WTC11 (cell line): Measurements from ENCODE around the gene CD209. TPM values are rescaled to one million over a fixed set of nuclear protein-coding genes. Genes with fewer than 3 reads are reported as not detected.

Source experiments
- ATAC-seq: fragments of 200-7000 bp; cut with Tn5 transposase; 2 replicates; pipeline ENCODE4 v1.10.0; 2021; ENCODE audit warnings: mild to moderate bottlenecking, moderate library complexity
- CTCF ChIA-PET: fragments of 300-600 bp; sonication (Branson Sonifier 250); formaldehyde crosslinking; loops from one replicate; lab custom pipeline; 2021; ENCODE audit warnings: antibody characterized with exemption; lab: Charles Lee
- POLR2A ChIA-PET: fragments of 350-600 bp; sonication (Branson Sonifier 250); formaldehyde crosslinking; loops from one replicate; lab custom pipeline; 2021; ENCODE audit warnings: antibody characterized with exemption; lab: Charles Lee
- DNase-seq: peaks from one replicate; pipeline ENCODE4 v3.0.0; 2021; ENCODE audit warnings: low spot score
- H3K27ac Mint-ChIP-seq: 2 replicates; pipeline ENCODE4 v1.8.0; 2021; ENCODE audit warnings: mixed read lengths
- H3K27me3 Mint-ChIP-seq: 2 replicates; pipeline ENCODE4 v1.8.0; 2021; ENCODE audit warnings: low read depth, mild to moderate bottlenecking, moderate library complexity, mixed read lengths
- H3K36me3 Mint-ChIP-seq: 2 replicates; pipeline ENCODE4 v1.8.0; 2021; ENCODE audit warnings: mixed read lengths
- H3K4me1 Mint-ChIP-seq: 2 replicates; pipeline ENCODE4 v1.8.0; 2022; ENCODE audit warnings: mixed read lengths
- H3K4me3 Mint-ChIP-seq: 2 replicates; pipeline ENCODE4 v1.8.0; 2021; ENCODE audit warnings: mild to moderate bottlenecking, moderate library complexity, mixed read lengths
- H3K9me3 Mint-ChIP-seq: 2 replicates; pipeline ENCODE4 v1.8.0; 2021; ENCODE audit warnings: mixed read lengths
- ATF1 ChIP-seq: sonication (generic); formaldehyde crosslinking; IDR thresholded peaks from 2 replicates; pipeline ENCODE4 v1.8.1; 2023; ENCODE audit warnings: mild to moderate bottlenecking, moderate library complexity, missing genetic modification reagents
- CBFB ChIP-seq: sonication (generic); formaldehyde crosslinking; IDR thresholded peaks from 2 replicates; pipeline ENCODE4 v1.8.1; 2022; ENCODE audit warnings: mild to moderate bottlenecking, low read depth, missing genetic modification reagents
- GABPB1 ChIP-seq: sonication (generic); formaldehyde crosslinking; IDR thresholded peaks from 2 replicates; pipeline ENCODE4 v1.8.1; 2023; ENCODE audit warnings: mild to moderate bottlenecking, missing genetic modification reagents
- GRHL2 ChIP-seq: fragments of 250-450 bp; sonication (Bioruptor Pico); IDR thresholded peaks from 2 replicates; pipeline ENCODE4 v1.8.0; 2022; ENCODE audit warnings: mild to moderate bottlenecking, moderate library complexity; ENCODE audit not compliant: insufficient replicate concordance, severe bottlenecking
- MXD4 ChIP-seq: fragments of 250-450 bp; sonication (Bioruptor Pico); IDR thresholded peaks from 2 replicates; pipeline ENCODE4 v1.8.0; 2021; ENCODE audit warnings: mild to moderate bottlenecking, moderate library complexity, borderline replicate concordance
- NFE2L1 ChIP-seq: sonication (generic); formaldehyde crosslinking; IDR thresholded peaks from 2 replicates; pipeline ENCODE4 v1.8.1; 2023; ENCODE audit warnings: missing genetic modification reagents
- NFYB ChIP-seq: sonication (generic); formaldehyde crosslinking; conservative IDR thresholded peaks from 2 replicates; pipeline ENCODE4 v1.8.0; 2022; ENCODE audit warnings: low read depth, missing genetic modification reagents
- OVOL2 ChIP-seq: fragments of 250-450 bp; sonication (Bioruptor Pico); IDR thresholded peaks from 2 replicates; pipeline ENCODE4 v1.9.0; 2021; ENCODE audit warnings: mild to moderate bottlenecking, borderline replicate concordance
- PRDM15 ChIP-seq: sonication (generic); formaldehyde crosslinking; IDR thresholded peaks from 2 replicates; pipeline ENCODE4 v1.8.0; 2022; ENCODE audit warnings: missing genetic modification reagents
- PRRX2 ChIP-seq: fragments of 250-450 bp; sonication (Bioruptor Pico); IDR thresholded peaks from 2 replicates; pipeline ENCODE4 v1.8.0; 2021; ENCODE audit warnings: mild to moderate bottlenecking
- SP1 ChIP-seq: sonication (generic); formaldehyde crosslinking; conservative IDR thresholded peaks from 2 replicates; pipeline ENCODE4 v1.8.1; 2022; ENCODE audit warnings: missing genetic modification reagents
- TEAD1 ChIP-seq: sonication (generic); formaldehyde crosslinking; IDR thresholded peaks from 2 replicates; pipeline ENCODE4 v1.8.0; 2022; ENCODE audit warnings: mild to moderate bottlenecking, missing genetic modification reagents
- ZNF281 ChIP-seq: sonication (generic); formaldehyde crosslinking; IDR thresholded peaks from 2 replicates; pipeline ENCODE4 v1.8.0; 2023; ENCODE audit warnings: mild to moderate bottlenecking, missing genetic modification reagents
- ZNF416 ChIP-seq: fragments of 250-450 bp; sonication (Bioruptor Pico); IDR thresholded peaks from 2 replicates; pipeline ENCODE4 v1.9.0; 2021; ENCODE audit warnings: mild to moderate bottlenecking, inconsistent platforms
- total RNA-seq: library from RNA; stranded (reverse); gene quantifications from 3 replicates; pipeline ENCODE4 v1.2.3, GENCODE V29; 2021
- TF ChIP-seq, protein P1 (sequence below): sonication (generic); formaldehyde crosslinking; IDR thresholded peaks from 2 replicates; pipeline ENCODE4 v1.8.0; 2022; ENCODE audit warnings: mild to moderate bottlenecking, missing genetic modification reagents
- TF ChIP-seq, protein P2 (sequence below): sonication (generic); formaldehyde crosslinking; IDR thresholded peaks from 2 replicates; pipeline ENCODE4 v1.8.1; 2022; ENCODE audit warnings: missing genetic modification reagents, borderline replicate concordance
- TF ChIP-seq, protein P3 (sequence below): sonication (generic); formaldehyde crosslinking; IDR thresholded peaks from 2 replicates; pipeline ENCODE4 v1.8.1; 2022; ENCODE audit warnings: low read depth, missing genetic modification reagents, borderline replicate concordance
- TF ChIP-seq, protein P4 (sequence below): fragments of 200-600 bp; IDR thresholded peaks from 2 replicates; pipeline ENCODE4 v1.8.0; 2022; ENCODE audit warnings: antibody characterized with exemption
- TF ChIP-seq, protein P5 (sequence below): sonication (generic); formaldehyde crosslinking; IDR thresholded peaks from 2 replicates; pipeline ENCODE4 v1.8.0; 2022; ENCODE audit warnings: mild to moderate bottlenecking, missing genetic modification reagents

CD209 gene
- total RNA-seq, 1 experiment from 2014 or later, result not detected

DNA sequence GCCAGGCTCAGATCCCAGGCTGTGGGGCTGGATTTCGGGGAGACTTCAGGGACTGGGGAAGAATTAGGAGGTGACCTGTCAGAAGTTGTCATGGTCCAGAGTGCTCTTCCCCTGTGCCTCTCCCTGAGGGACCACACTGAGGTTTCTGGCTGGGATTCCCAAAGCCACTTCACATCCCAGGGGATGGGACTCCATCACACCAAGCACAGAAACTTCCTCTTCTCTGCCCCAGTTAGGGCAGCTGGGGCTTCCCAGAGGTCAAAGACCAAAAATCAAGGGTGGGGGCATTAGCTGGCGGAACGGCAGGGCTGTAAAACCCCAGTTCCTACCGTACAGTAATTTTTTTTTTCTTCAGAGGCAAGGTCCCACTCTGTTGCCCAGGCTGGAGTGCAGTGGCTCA lies 52.8 kb downstream of the CD209 start:
- ChIA-PET POLR2A (interaction anchor here (0.7 kb wide), 1 partner anchor 12 kb away, joined by 5 read pairs; no protein-coding TSS in a partner anchor), CTCF (no interaction called here)
- DNase-seq (no peak), ATAC-seq (no peak)
- no peak overlapping the region for H3K27ac Mint-ChIP-seq
- no peak overlapping the region for H3K4me3 Mint-ChIP-seq
- H3K27me3 Mint-ChIP-seq, result peaks cover 19% of the 10 kb centered on the region
- H3K9me3 Mint-ChIP-seq, result no peaks in the 10 kb centered on the region
- peaks cover 23% of the 10 kb centered on the region for H3K4me1 Mint-ChIP-seq
- TF ChIP-seq, protein P1, sequence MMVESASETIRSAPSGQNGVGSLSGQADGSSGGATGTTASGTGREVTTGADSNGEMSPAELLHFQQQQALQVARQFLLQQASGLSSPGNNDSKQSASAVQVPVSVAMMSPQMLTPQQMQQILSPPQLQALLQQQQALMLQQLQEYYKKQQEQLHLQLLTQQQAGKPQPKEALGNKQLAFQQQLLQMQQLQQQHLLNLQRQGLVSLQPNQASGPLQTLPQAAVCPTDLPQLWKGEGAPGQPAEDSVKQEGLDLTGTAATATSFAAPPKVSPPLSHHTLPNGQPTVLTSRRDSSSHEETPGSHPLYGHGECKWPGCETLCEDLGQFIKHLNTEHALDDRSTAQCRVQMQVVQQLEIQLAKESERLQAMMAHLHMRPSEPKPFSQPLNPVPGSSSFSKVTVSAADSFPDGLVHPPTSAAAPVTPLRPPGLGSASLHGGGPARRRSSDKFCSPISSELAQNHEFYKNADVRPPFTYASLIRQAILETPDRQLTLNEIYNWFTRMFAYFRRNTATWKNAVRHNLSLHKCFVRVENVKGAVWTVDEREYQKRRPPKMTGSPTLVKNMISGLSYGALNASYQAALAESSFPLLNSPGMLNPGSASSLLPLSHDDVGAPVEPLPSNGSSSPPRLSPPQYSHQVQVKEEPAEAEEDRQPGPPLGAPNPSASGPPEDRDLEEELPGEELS (CRISPR knock-in tag), result no peak
- no peak for TF ChIP-seq PRDM15 (CRISPR knock-in tag)
- no peak for TF ChIP-seq NFYB (CRISPR knock-in tag)
- TF ChIP-seq GRHL2 (CRISPR knock-in tag), result no peak
- no peak for TF ChIP-seq NFE2L1 (CRISPR knock-in tag)
- TF ChIP-seq TEAD1, result no peak
- TF ChIP-seq ZNF416 (CRISPR knock-in tag), result no peak
- TF ChIP-seq, protein P2, sequence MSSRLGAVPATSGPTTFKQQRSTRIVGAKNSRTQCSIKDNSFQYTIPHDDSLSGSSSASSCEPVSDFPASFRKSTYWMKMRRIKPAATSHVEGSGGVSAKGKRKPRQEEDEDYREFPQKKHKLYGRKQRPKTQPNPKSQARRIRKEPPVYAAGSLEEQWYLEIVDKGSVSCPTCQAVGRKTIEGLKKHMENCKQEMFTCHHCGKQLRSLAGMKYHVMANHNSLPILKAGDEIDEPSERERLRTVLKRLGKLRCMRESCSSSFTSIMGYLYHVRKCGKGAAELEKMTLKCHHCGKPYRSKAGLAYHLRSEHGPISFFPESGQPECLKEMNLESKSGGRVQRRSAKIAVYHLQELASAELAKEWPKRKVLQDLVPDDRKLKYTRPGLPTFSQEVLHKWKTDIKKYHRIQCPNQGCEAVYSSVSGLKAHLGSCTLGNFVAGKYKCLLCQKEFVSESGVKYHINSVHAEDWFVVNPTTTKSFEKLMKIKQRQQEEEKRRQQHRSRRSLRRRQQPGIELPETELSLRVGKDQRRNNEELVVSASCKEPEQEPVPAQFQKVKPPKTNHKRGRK (CRISPR knock-in tag), result no peak
- TF ChIP-seq OVOL2 (CRISPR knock-in tag), result no peak
- H3K36me3 Mint-ChIP-seq, result no peaks in the 10 kb centered on the region

- peaks cover 7% of the 10 kb centered on the region for H3K4me1 Mint-ChIP-seq
- POLR2A ChIA-PET, result no interaction called here
- no peaks in the 10 kb centered on the region for H3K9me3 Mint-ChIP-seq
- no peak overlapping the region for H3K27ac Mint-ChIP-seq
- H3K4me3 Mint-ChIP-seq, result no peak overlapping the region
- peaks cover 4% of the 10 kb centered on the region for H3K27me3 Mint-ChIP-seq
- no peak for ATAC-seq
- H3K36me3 Mint-ChIP-seq, result no peaks in the 10 kb centered on the region
- no peak for DNase-seq
- CTCF ChIA-PET, result no interaction called here
- TF ChIP-seq PRRX2 (CRISPR knock-in tag) (no peak), ATF1 (CRISPR knock-in tag) (no peak), ZNF281 (no peak), MXD4 (CRISPR knock-in tag) (no peak), SP1 (CRISPR knock-in tag) (no peak), CBFB (CRISPR knock-in tag) (no peak), GABPB1 (no peak)
- TF ChIP-seq, protein P3, sequence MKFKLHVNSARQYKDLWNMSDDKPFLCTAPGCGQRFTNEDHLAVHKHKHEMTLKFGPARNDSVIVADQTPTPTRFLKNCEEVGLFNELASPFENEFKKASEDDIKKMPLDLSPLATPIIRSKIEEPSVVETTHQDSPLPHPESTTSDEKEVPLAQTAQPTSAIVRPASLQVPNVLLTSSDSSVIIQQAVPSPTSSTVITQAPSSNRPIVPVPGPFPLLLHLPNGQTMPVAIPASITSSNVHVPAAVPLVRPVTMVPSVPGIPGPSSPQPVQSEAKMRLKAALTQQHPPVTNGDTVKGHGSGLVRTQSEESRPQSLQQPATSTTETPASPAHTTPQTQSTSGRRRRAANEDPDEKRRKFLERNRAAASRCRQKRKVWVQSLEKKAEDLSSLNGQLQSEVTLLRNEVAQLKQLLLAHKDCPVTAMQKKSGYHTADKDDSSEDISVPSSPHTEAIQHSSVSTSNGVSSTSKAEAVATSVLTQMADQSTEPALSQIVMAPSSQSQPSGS, result no peak
- TF ChIP-seq, protein P4, sequence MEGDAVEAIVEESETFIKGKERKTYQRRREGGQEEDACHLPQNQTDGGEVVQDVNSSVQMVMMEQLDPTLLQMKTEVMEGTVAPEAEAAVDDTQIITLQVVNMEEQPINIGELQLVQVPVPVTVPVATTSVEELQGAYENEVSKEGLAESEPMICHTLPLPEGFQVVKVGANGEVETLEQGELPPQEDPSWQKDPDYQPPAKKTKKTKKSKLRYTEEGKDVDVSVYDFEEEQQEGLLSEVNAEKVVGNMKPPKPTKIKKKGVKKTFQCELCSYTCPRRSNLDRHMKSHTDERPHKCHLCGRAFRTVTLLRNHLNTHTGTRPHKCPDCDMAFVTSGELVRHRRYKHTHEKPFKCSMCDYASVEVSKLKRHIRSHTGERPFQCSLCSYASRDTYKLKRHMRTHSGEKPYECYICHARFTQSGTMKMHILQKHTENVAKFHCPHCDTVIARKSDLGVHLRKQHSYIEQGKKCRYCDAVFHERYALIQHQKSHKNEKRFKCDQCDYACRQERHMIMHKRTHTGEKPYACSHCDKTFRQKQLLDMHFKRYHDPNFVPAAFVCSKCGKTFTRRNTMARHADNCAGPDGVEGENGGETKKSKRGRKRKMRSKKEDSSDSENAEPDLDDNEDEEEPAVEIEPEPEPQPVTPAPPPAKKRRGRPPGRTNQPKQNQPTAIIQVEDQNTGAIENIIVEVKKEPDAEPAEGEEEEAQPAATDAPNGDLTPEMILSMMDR, result no peak
- TF ChIP-seq, protein P5, sequence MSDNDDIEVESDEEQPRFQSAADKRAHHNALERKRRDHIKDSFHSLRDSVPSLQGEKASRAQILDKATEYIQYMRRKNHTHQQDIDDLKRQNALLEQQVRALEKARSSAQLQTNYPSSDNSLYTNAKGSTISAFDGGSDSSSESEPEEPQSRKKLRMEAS (CRISPR knock-in tag), result no peak
Measured at GRCh38 chr19:7692417-7693088, 54.8 kb downstream of the CD209 start.
